NCI-H446 treated with DMSO at 0.1 percent for 48 hours (cell line): ENCODE measurements around the gene BCR.

Experiments
- DNase-seq: peaks from one replicate; lab custom pipeline; 2025; lab: John Stamatoyannopoulos, UW

Gene BCR

DNA sequence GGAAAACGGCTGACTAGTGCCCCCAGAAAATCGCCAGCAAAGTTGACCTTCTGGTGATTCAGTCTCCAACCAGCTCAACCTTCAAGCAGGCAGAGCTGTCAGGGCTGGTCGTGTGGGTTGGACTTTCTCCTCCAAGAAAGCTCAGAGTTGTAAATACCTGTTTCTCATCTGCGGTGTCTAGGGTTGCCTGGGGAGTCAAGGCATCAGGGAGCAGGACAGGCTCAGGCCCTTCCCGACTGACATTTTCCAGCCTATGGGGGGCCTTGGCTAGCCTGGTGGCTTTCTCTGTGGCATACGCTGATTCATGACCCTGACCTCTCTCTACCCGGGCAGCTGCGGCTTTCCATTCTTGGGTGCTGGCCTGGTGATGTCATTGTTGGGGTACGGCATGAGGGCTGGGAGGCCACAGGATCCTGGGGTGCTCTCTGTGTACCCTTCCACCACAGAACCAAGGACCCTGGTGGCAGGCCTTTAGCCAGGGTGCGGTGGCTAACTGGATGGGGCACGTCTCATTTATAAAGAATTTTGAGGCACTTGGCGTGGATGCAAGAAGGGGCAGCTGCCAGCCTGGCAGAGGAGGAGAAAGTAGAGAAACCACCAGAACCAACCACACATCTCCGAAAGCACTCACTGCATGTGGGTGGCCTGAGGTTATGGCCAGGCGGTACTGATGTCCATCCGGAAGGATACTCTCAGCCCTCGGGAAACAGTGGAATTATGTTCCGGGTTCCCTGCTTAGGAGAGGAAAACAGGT, 64.9 kb downstream of the BCR start:
- no peak for DNase-seq

DNA sequence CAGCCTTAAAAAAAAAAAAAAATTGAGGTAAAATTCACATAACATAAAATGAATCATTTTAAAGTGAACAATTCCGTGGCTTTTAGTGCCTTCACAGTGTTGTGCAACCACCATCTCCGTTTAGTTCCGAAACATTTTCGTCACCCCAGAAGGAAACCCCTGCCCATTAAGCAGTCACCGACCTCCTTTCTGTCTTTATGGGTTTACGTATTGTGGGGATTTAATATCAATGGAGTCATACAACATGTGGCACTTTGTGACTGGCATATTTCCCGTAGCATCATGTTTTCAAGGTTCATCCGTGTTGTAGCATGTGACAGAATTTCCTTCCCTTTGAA, 65.5 kb downstream of the BCR start:
- DNase-seq = no peak

DNA sequence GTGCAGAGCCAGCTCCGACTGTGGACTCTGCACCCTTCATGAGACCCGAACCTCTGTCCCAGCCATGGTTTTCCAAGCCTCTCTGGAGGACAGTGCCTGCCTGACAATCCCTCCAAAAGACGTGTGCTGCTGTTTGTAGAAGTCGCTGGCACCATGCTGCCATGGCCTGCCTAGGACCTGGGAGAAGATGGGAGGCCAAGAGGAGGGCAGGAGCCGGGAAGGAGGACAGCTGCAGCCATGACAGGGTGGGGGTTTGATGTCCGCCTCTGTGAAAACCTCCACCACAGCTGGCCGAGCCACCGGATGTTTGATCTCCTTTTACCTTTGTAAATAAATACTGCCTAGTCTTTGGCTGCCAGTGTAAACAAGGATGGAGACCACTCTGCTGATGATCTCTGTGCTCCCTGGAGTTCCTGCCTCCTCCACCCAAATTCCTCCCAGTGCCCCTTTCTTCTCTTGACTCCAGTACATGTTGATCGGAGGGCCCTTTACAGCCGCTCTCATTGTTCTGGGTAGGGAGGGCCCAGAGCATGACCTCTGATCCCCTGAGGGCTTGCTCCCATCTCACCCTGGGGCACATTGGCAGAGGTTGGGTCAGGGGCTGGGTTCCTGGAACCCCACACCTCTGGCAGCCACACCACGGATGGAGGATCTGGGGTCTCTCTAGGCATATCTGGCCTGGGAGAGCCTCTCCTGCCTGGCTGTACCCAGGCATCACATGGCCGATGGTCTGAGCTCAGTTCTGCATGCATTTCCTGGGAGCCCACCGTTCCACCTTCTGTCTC, 66.9 kb downstream of the BCR start:
- DNase-seq = no peak

DNA sequence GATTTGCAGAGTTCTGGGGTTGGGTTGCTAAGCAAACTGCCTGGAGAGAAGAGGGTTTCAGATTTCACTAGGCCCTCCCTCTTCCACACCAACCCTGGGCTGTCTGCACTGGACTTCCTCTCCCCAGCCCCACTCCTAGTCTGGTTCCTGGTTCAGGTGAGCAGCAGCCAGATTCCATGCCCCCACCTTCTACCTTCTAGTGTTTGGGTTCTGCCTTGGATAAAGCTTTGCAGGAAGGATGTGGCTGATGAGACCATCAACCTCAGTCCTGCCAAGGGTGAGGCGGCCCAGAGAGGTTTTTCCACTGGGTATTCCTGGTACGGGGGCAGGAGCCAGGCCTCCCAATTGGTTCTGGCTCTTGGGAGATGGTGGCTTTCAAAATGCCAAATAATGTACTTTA, 68.3 kb downstream of the BCR start:
- DNase-seq = no peak

DNA sequence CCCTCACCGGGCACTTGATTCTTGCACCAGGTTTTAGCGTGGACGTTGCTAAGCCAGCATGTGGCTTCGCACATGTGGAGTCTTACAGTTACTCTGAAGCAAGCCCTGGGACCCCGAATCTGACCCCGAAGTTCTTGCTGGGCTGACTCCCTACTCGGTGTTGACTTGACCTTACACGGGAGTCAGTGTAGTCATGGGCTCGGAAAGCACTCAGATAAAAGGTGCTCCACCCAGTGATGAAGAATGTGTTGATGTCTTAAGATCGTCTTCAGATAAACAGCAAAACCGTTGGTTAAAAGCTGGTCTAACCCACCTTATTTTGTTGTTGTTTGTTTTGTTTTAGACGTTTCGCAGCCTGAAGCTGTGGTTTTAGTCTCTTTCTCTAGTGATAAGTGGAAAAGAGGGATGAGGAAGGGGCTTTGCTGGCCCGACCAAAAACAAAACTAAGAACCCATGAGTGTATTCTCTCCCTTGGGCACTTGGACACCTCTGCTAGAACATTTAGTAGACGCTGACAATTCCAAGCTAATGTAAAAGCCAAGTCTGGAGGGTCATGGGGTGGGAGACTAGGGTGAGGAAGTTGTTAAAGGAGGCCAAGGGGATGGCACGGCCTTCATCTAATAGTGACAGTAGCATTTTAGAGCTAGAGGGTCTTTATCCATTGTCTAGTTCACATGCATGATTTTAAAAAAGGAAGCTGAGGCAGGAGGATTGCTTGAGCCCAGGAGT, 69.9 kb downstream of the BCR start:
- DNase-seq = no peak

DNA sequence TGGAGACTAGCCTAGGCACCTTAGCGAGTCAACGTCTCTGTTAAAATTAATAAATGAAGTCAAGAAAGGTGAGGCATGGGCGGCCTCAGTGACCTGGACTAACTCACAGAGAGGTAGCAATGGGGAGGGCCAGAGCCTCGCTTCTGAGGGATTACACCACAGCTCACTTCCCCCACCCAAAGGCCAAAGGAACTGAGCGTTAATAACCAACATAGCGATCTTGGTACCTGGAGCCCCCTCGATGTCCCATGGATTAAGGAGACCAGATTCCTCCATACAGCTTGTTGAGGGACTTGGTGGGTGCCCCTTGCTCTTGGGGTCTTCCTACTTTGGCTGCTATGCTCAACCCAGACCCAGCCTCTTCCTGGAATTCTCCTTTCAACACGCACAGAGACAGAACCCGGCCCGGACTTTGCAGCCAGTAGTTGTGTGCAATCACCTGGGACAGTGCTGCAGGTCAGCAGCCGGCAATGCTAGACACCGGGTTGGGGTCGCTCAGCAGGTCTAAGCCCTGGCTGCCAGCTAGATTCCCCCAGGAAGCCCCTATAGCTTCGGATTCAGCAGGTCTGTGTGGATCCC, 70.6 kb downstream of the BCR start:
- no peak for DNase-seq

DNA sequence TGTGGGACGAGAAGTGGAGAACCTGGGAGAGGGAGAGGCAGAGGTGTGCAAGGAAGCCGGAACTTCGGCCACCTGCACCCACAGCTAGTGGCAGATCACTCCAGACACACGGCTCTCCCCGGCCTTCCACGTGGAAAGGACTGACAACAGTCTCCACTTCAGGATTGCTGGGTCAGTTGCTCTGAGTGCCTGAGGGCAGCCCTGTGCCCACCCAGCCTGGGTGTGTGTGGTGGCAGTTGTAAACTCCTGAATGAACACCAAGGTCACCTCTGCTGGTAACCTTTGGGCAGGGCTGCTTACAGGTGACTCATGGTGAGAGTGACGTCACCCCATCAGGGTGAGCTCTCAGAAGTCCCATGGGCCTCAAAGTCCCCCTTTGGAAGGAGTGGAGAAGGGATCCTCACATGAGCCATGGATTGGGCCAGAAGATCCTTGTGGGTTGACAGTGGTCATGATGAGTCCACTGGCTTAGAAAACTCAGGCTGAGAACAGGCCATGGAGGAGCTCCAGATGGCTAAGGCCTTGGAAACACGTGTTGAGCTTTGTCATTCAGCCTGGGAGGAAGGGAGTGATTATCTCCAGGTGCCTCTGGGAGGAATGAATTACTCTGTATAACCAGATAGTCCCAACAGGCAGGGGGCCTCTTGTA, 71.3 kb downstream of the BCR start:
- no peak for DNase-seq

DNA sequence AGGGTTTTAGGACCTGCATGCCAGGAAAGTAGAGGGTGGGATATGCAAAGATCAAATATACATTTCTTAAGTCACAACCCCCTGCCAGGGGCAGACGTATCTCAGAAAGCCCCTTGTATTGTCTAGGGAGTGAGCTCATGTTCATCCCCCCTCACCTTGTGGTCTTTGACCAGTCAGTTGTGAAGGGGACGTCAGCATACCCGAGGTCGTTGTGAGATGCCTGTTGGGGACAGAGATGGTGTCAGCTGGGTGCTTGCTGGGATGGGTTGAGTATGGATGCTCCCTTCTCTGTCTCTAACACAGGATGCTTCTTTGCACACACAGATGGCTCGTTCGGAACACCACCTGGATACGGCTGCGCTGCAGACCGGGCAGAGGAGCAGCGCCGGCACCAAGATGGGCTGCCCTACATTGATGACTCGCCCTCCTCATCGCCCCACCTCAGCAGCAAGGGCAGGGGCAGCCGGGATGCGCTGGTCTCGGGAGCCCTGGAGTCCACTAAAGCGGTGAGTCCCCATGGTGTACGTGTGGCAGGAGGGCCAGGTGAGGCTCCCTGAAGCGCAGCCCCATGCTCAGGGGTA, 73.3 kb downstream of the BCR start:
- DNase-seq = no peak

DNA sequence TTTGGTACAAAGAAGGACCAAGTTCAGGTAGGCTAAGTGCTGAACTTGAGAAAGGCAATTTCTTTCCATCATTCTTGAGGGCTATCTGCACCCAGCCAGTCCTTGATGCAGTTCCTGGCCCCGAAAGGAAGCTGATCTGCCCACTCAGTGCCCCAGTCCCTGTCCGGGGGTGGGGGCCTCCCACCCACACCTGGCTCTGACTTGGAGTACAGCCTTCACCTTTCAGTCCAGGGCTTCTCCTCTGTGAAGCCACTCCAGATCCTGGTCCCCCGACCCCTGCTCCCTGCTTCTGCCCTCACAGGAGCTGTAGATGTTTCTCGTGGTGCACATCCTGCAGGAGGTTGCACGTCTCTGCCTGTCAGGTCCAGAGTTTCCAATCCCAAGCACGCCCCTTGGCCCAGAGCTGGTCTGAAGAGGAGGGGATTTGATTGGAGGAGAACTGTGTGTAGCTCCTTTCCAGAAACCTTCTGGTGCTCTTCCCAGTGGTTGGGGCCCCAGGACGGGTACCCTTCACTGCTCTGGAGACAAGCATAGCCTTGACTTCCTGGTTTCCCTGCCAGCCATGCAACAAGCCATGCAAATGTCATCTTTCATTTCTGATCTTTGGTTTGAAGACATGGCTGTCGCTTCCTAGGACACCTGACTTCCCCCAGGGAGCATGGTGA, 75.3 kb downstream of the BCR start:
- no peak for DNase-seq

DNA sequence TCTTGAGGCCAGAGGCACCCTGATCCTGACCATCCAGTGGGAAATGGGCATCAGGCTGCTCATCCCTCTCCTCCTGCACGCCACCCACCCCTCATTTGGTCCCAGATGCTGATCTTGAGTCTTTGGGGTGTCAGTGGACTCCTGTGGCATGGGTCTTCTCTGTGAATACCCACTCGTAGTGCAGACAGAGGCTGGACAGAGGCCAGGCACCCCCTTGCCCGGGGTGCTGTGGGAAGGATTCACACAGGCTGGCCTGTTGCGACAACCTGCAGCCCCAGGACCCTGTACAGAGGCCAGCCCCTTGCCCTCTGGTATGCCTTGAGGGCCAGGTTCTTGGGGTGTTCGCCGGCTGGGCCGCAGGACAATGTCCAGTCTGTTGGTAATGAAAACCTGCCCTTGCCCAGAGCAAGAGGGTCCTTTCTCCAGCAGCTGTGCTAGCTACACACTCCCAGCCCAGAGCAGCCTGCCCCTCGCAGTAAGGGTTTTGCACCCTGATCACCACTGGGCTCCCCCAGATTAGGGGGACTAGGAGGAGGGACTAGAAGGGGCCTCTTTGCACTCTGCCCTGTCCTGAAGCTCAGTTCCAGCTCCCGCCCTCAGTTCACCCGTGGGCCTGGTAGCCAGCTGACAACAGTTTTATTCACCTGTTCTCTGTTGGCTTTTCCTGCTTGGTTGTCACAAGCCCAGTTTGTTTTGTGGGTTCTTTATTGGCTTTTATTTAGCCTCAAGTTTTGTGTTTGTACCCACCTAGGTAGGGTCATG, 76.0 kb downstream of the BCR start:
- DNase-seq = no peak

DNA sequence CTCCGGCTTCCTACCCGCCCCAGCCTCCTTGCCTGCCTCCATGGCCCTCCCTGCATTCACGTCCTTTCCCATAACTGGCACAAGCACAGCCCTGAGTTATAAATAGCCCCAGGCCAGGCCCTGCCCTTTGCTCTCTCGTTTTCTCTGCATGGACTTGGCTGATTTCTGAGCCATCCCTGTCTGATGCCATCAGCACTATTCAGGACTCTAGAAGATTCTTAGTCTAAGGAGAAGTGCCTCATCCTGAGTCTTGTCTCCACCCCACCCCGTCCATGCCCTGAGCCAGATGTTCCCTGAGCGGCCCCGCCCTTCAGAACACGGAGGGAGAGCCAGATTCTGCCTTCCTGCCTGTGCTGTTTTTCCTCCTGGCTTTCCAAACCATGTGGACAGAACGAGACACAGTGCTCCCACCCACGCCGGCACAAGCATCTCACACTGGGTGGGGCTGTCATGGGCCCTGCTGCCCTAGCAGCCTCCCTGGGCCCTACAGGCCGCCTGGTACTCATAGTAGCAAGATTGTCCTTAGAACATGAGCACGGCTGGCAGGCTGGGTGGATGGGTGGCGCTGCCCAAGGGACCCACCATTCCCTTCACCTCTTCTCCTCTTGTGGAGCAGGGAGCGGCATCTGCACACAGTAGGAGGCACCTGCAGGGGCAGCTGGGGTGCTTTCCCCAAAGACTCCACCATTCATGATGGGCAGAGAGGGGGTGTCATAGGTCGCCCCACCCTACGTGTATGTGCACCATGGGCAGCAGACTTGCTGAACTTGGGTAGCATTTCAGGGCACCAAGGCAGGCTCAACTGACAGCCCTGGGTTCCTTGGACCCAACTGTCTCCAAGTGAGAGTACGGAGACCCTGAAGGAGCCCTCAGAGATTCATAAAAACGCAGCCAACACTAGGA, 76.9 kb downstream of the BCR start:
- DNase-seq = no peak

DNA sequence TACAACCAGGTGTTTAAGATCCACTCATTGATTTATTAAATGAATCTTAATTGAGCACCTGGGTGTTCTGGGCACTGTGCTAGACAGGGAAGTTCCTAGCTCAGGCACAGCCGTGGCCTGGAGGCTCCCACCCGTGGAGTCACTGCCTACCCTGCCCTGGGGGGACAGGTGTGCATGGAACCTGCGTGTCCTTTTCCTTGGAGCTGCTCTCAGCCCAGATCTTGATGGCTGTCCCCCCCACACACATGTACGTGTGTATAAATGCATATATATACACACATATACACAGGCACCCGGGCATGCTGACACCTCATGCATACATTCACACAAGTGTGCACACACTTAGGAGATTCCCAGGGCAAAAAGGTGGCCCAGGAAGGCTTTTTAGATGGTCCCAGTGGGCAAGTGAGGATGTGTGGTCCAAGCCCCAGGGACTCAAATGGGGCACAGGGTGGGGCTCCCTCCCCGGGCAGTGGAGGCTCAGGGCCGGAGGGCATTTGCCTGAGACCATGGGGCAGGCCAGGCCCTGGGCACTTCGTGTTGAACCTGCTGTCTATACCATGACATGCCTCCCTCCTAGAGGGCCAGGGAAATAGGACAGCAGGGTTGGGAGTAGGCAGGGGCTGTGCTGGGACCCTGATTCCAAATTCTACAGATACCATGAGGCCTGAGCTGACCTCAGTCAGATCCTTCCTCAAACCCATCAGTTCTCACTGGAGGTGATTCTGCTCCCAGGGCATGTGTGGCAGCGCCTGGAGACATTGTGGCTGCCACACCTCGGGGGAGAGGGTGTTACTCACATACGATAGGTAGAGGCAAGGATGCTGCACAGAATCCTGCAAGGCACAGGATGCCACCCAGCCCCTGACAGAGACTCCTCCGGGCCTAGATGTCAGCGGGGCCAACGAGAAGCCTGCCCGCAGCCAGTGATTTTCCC, 77.8 kb downstream of the BCR start:
- no peak for DNase-seq

DNA sequence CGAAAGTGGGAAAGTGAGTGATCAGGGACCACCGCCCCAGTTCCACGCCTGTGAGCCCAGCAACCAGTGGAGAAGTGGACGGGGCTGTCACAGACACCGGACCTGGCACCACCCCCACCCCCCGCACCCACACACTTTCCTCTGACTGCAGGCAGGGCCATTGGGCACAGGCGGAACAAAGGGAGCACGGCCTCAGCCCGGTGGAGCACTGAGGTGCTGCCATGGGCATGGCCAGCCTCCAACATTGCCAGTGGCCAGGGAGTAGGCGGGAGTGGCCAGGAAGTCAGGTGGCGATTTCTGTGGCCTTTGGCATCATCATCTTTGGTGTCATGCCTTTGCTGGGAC, 78.5 kb downstream of the BCR start:
- DNase-seq = no peak

DNA sequence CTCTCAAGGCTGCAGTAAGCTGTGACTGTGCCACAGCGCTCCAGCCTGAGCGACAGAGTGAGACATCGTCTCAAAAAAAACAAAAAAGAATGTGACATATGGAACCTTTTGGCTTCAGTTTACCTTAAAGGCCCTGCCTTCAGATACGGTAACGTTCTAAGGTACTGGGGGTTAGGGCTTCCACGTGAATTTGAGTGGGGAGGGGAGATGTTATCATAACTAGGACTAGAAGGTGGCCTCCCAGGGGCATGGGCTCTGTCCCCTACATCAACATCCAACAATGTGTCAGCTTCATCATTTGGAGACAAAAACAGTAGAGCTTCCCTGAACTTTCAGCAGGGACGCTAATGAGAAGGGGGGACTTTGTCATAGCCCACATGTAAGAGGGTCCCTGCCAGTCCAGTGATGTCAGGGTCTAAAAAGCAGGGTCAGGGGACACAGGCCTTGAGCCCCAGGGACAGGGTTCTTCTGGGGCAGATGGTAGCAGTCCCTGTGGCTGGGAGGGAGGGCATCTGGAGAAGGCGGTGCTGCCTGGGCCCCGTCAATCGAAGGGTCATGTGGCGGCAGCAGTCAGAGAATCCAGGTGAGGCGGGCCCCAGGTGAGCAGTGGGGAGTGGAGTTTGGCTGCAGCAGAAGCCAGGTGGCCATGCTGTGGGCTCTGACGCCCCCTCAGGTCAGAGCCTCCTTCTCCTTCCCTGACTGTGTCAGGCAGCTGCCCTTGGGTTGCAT, 79.8 kb downstream of the BCR start:
- DNase-seq = no peak

DNA sequence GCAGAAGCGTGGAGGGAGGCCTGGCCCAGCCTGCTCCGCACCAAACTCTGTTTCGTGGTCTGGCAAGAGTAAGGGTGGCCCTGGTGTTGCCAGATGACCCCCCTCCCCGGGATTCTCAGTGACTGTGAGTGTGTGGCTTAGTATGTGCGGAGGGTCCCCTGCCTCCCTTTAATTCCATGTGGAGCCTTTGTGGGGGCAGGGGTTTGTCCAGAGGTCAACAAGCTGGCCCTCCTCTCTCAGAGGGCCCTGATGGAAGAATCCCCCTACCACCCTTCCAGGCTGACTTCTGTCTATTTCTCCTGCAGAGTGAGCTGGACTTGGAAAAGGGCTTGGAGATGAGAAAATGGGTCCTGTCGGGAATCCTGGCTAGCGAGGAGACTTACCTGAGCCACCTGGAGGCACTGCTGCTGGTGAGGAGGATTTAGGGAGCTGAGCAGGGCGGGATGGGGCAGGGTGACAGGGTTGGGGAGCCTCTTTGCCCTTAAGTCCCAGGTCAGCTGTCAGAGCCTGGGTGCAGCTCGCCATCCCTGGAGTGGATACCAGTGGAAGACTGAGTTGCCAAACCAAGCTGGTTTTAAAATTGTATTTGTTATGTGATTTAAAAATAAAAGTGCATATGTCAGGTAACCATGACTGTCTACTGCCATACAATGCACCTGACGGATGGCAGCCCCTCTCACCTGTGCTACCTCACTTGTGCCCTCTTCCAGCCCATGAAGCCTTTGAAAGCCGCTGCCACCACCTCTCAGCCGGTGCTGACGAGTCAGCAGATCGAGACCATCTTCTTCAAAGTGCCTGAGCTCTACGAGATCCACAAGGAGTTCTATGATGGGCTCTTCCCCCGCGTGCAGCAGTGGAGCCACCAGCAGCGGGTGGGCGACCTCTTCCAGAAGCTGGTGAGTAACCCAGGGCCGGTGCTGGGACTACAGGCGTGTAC, 80.6 kb downstream of the BCR start:
- DNase-seq = no peak

DNA sequence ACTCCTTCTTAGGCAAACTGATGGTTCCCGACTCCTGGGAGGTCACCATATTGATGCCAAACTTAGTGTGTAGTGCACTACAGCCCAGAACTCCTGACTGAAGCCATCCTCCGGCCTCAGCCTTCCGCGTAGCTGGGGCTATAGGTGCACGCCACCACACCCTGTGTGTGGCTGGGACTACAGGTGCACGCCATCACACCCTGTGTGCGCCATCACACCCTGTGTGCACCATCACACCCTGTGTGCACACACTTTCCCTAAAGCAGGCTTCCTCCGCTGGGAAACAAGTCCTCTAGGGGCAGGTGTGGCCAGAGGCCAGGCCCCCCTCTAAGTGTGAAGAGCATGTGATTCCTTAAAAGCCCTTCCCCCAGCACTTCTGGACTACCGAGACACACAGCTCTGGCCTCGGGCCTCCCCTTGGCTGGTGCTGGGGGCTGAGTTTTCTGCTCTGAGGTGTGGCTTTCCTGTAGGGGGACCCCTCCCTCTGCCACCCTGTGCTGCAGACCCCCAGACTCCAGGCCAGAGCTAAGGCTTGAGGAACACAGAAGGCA, 81.7 kb downstream of the BCR start:
- no peak for DNase-seq
